NB4 (cell line): Measurements from ENCODE around the gene METTL13.

Experiments used
- DNase-seq: peaks from one replicate; pipeline ENCODE4 v3.0.0; 2010; ENCODE audit warnings: low read depth
- H3K4me3 ChIP-seq: one replicate; pipeline ENCODE4 v1.5.1; 2011; ENCODE audit warnings: mild to moderate bottlenecking, low read depth, low read length, moderate library complexity
- MAX ChIP-seq: IDR thresholded peaks from 2 replicates; pipeline ENCODE4 v1.6.1; 2011; ENCODE audit warnings: low read depth, low read length
- MYC ChIP-seq: IDR thresholded peaks from 2 replicates; pipeline ENCODE4 v1.6.1; 2011; ENCODE audit warnings: low read depth, low read length
- POLR2A ChIP-seq: IDR thresholded peaks from 2 replicates; pipeline ENCODE4 v1.6.1; 2011; ENCODE audit warnings: mild to moderate bottlenecking; ENCODE audit not compliant: insufficient read length; ENCODE audit errors: extremely low read depth
- TF ChIP-seq, protein P1 (sequence below): IDR thresholded peaks from one replicate; pipeline ENCODE4 v1.5.1; 2012; ENCODE audit warnings: low read depth, low read length

METTL13 gene

DNA sequence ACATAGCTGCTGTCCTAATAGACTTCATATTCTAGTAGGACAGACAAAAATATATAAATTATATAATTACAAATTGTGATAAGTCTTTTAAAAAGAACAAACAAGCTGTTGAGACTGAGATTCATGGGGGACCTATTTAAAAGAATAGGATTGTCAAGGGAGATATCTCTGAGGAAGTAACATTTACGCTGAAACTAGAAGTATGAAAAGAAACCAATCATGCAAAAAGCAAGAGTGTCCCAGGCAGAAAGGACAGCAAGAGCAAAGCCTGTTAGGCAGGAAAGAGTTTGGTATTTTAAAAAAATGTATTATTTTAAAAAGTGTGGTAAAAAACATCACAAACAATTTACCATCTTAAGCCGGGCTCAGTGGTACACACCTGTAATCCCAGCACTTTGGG, 9.1 kb upstream of the METTL13 start:
- TF ChIP-seq, protein P1, sequence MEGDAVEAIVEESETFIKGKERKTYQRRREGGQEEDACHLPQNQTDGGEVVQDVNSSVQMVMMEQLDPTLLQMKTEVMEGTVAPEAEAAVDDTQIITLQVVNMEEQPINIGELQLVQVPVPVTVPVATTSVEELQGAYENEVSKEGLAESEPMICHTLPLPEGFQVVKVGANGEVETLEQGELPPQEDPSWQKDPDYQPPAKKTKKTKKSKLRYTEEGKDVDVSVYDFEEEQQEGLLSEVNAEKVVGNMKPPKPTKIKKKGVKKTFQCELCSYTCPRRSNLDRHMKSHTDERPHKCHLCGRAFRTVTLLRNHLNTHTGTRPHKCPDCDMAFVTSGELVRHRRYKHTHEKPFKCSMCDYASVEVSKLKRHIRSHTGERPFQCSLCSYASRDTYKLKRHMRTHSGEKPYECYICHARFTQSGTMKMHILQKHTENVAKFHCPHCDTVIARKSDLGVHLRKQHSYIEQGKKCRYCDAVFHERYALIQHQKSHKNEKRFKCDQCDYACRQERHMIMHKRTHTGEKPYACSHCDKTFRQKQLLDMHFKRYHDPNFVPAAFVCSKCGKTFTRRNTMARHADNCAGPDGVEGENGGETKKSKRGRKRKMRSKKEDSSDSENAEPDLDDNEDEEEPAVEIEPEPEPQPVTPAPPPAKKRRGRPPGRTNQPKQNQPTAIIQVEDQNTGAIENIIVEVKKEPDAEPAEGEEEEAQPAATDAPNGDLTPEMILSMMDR, result no peak
- no peak for TF ChIP-seq MYC
- no peak for TF ChIP-seq MAX
- TF ChIP-seq POLR2A, result no peak
- DNase-seq, result no peak
- no peak overlapping the region for H3K4me3 ChIP-seq

DNA sequence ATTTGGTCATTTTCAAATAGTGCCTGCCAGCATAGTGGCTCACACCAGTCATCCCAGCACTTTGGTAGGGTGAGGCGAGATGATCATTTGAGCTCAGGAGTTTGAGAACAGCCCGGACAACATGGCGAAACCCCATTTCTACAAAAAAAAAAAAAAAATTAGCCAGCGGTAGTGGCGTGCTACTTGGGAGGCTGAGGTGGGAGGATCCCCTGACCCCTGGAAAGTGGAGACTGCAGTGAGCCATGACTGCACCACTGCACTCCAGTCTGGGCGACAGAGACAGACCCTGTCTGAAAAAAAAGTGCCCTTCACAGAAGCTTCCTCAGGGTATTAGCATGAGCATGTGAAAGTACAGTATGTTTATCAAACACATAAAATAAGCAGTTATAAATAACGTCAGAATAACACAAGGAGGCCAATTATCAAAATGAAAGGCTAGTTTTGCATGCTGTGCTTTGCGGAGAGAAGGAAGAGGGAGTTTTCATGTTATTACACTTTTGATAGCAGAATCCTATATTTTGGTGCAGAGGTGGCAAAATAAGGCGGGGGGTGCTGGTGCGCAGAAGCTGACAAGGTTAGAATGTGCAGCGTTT, 781 bp upstream of the METTL13 start:
- TF ChIP-seq POLR2A, result no peak
- no peak for TF ChIP-seq MAX
- TF ChIP-seq, protein P1, result no peak
- TF ChIP-seq MYC, result no peak
- H3K4me3 ChIP-seq, result peak overlapping the region; percentile 75
- no peak for DNase-seq

GRCh38 chr1:171783816-171784530, 2.5 kb downstream of the METTL13 start:
- H3K4me3 ChIP-seq, result peak overlapping the region; percentile 10
- DNase-seq, result no peak
- no peak for TF ChIP-seq POLR2A
- no peak for TF ChIP-seq MAX

DNA sequence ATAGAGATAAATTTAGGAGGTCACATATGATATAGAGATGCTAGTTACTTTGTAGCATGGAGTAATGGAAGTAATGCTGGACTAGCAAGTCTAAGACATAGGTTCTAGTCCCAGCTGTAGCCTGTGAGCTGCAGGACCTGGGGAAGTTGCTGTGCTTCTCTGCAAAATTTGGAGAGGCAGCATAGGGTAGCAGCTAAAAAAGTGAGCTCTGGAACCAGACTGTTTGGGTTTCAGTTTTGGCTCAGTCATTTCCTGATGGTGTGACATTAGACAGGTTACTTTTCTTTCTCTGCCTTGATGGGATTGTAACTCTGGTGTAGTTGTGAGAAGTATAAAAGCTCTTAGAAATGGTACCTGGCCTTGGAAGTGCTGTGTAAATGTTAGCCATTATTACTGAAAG, 3.3 kb downstream of the METTL13 start:
- H3K4me3 ChIP-seq, result peak overlapping the region; percentile 39
- no peak for TF ChIP-seq MYC
- no peak for TF ChIP-seq MAX
- TF ChIP-seq, protein P1, result no peak
- TF ChIP-seq POLR2A, result no peak
- DNase-seq, result no peak

- TF ChIP-seq POLR2A, result no peak
- TF ChIP-seq, protein P1, result no peak
- no peak for TF ChIP-seq MAX
- no peak for TF ChIP-seq MYC
- DNase-seq, result no peak
- no peak overlapping the region for H3K4me3 ChIP-seq
Observed at GRCh38 chr1:171785766-171786165, 4.3 kb downstream of the METTL13 start.

DNA sequence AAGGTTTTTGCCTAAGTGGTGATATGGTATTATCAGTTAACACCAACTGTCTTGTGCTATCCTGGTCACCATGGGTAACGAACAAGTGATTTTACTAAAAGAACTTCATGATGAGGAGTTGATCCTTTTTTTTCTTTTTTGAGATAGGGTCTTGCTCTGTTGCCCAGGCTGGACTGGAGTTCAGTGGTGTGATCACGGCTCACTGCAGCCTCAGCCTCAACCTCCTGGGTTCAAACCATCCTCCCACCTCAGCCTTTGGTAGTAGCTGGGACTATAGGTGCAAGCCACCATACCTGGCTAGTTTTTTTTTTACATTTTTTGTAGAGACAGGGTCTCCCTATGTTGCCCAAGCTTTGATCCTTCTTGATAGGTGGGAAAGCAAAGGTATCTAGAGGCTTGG, 5.1 kb downstream of the METTL13 start:
- TF ChIP-seq POLR2A, result no peak
- no peak for TF ChIP-seq MAX
- TF ChIP-seq MYC, result no peak
- TF ChIP-seq, protein P1, result no peak
- no peak overlapping the region for H3K4me3 ChIP-seq

More for the DNA sequence above, 5.1 kb downstream of the METTL13 start:
- DNase-seq, result no peak
